ENCODE measurements around the gene BMPR1A. TPM values are rescaled to one million over a fixed set of nuclear protein-coding genes. Genes with fewer than 3 reads are reported as not detected.

BMPR1A gene
- polyA plus RNA-seq, 2 of the 4 experiments (the other 2 are of a cell fraction), result 25.5 to 39.0 TPM

DNA sequence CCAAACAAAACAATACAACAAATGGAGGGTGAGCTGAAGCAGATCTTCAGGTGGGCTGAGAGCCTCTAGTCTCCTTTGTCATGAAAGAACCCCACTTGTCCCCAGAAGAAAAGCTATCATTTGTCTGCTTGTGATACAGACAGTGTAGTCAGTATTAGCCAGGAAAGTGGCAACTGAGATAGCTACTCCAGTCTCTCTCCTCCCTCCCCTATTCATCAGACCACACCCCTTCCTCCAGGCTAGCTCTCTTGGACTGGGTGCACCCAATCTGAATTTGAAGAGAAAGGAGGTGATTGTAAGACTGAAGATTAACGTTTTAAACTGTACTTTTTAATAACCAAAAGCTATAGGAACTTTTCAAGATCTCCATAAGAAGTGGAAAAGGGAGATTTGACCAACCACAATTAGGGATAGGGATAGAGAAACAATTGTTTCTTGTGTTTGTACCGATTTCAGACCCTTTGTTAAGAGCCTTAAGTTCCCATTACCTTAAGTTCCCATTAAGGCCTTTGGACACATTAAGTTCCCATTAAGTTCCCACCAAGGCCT lies 14.1 kb downstream of the BMPR1A start:
- WGBS (ENCODE audit: missing lambda C conversion rate), result 48% methylated on average over 2 of the region's 2 CpGs
- peak in 1 of 2 experiments; percentile 67; a peak in 4 of 6 replicates for ATAC-seq
- no peak for FAIRE-seq

GRCh38 chr10:86773498-86773897 lies 17.1 kb downstream of the BMPR1A start:
- ChIA-PET CTCF (interaction anchor here (0.6 to 1.8 kb wide), 2 partner anchors 43 to 83 kb away, joined by 3 read pairs; no protein-coding TSS in a partner anchor), POLR2A (interaction anchor here (0.6 kb wide), 2 partner anchors 16 to 17 kb away, joined by 3 to 6 read pairs; partner anchors contain the start of gene BMPR1A)
- ATAC-seq, result no peak

More for the DNA sequence above, 14.1 kb downstream of the BMPR1A start:
- no peaks in the 10 kb centered on the region for H3K9me3 ChIP-seq
- ChIA-PET POLR2A (interaction anchor here (0.5 to 1.8 kb wide), 3 partner anchors 12 to 22 kb away, joined by 3 to 7 read pairs (median 4); partner anchors contain the start of gene BMPR1A), CTCF (interaction anchor here (1.0 to 1.9 kb wide), 5 partner anchors 12 to 169 kb away, joined by 3 to 4 read pairs (median 4); no protein-coding TSS in a partner anchor)
- H3K27ac ChIP-seq, result no peak overlapping the region
- no peak overlapping the region for H3K4me3 ChIP-seq
- peaks cover 20% of the 10 kb centered on the region for H3K4me1 ChIP-seq
- DNase-seq (ENCODE audit: low read depth in 1 of 2, low spot score in 1 of 2), result no peak
- TF ChIP-seq JUNB (IDR thresholded peaks at IDR 0.05) (no peak), CHD4 (IDR thresholded peaks at IDR 0.05; ENCODE audit: borderline replicate concordance) (no peak), EHF (CRISPR knock-in tag; IDR thresholded peaks at IDR 0.05) (no peak), ZC3H11A (IDR thresholded peaks at IDR 0.05) (no peak), ZSCAN20 (CRISPR knock-in tag; IDR thresholded peaks at IDR 0.05) (no peak)
- TF ChIP-seq, protein P1, sequence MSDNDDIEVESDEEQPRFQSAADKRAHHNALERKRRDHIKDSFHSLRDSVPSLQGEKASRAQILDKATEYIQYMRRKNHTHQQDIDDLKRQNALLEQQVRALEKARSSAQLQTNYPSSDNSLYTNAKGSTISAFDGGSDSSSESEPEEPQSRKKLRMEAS (IDR thresholded peaks at IDR 0.05), result no peak
- TF ChIP-seq, protein P2, sequence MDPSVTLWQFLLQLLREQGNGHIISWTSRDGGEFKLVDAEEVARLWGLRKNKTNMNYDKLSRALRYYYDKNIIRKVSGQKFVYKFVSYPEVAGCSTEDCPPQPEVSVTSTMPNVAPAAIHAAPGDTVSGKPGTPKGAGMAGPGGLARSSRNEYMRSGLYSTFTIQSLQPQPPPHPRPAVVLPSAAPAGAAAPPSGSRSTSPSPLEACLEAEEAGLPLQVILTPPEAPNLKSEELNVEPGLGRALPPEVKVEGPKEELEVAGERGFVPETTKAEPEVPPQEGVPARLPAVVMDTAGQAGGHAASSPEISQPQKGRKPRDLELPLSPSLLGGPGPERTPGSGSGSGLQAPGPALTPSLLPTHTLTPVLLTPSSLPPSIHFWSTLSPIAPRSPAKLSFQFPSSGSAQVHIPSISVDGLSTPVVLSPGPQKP (IDR thresholded peaks at IDR 0.05; ENCODE audit: low read depth, low read length), result no peak
- H3K4me2 ChIP-seq, result no peak overlapping the region

More at GRCh38 chr10:86773498-86773897, 17.1 kb downstream of the BMPR1A start:
- H3K27ac ChIP-seq, result no peak overlapping the region
- peaks cover 26% of the 10 kb centered on the region for H3K4me1 ChIP-seq
- no peaks in the 10 kb centered on the region for H3K9me3 ChIP-seq
- TF ChIP-seq HOXB5 (CRISPR knock-in tag; IDR thresholded peaks at IDR 0.05) (no peak), HDAC2 (IDR thresholded peaks at IDR 0.05) (no peak), FOSL2 (IDR thresholded peaks at IDR 0.05) (no peak), FOSL2 (CRISPR knock-in tag; IDR thresholded peaks at IDR 0.05) (no peak), USF2 (IDR thresholded peaks at IDR 0.05) (no peak), FOXS1 (CRISPR knock-in tag; IDR thresholded peaks at IDR 0.05) (no peak), CHD4 (IDR thresholded peaks at IDR 0.05; ENCODE audit: borderline replicate concordance) (no peak), KDM5A (IDR thresholded peaks at IDR 0.05) (no peak), HOXA7 (CRISPR knock-in tag; IDR thresholded peaks at IDR 0.05) (no peak), FOSB (CRISPR knock-in tag; IDR thresholded peaks at IDR 0.05) (no peak), RFX5 (IDR thresholded peaks at IDR 0.05) (no peak), HOXB13 (CRISPR knock-in tag; IDR thresholded peaks at IDR 0.05; ENCODE audit: low read depth) (no peak), SMC3 (IDR thresholded peaks at IDR 0.05) (no peak), TP53 (CRISPR knock-in tag; IDR thresholded peaks at IDR 0.05) (no peak)
- TF ChIP-seq, protein P3, sequence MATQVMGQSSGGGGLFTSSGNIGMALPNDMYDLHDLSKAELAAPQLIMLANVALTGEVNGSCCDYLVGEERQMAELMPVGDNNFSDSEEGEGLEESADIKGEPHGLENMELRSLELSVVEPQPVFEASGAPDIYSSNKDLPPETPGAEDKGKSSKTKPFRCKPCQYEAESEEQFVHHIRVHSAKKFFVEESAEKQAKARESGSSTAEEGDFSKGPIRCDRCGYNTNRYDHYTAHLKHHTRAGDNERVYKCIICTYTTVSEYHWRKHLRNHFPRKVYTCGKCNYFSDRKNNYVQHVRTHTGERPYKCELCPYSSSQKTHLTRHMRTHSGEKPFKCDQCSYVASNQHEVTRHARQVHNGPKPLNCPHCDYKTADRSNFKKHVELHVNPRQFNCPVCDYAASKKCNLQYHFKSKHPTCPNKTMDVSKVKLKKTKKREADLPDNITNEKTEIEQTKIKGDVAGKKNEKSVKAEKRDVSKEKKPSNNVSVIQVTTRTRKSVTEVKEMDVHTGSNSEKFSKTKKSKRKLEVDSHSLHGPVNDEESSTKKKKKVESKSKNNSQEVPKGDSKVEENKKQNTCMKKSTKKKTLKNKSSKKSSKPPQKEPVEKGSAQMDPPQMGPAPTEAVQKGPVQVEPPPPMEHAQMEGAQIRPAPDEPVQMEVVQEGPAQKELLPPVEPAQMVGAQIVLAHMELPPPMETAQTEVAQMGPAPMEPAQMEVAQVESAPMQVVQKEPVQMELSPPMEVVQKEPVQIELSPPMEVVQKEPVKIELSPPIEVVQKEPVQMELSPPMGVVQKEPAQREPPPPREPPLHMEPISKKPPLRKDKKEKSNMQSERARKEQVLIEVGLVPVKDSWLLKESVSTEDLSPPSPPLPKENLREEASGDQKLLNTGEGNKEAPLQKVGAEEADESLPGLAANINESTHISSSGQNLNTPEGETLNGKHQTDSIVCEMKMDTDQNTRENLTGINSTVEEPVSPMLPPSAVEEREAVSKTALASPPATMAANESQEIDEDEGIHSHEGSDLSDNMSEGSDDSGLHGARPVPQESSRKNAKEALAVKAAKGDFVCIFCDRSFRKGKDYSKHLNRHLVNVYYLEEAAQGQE (IDR thresholded peaks at IDR 0.05), result no peak
- TF ChIP-seq, protein P4, sequence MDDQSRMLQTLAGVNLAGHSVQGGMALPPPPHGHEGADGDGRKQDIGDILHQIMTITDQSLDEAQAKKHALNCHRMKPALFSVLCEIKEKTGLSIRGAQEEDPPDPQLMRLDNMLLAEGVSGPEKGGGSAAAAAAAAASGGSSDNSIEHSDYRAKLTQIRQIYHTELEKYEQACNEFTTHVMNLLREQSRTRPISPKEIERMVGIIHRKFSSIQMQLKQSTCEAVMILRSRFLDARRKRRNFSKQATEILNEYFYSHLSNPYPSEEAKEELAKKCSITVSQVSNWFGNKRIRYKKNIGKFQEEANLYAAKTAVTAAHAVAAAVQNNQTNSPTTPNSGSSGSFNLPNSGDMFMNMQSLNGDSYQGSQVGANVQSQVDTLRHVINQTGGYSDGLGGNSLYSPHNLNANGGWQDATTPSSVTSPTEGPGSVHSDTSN (IDR thresholded peaks at IDR 0.05), result no peak
- no peak overlapping the region for H3K4me2 ChIP-seq
- no peak for FAIRE-seq
- 94% methylated on average over 6 of the region's 6 CpGs for WGBS (ENCODE audit: missing lambda C conversion rate)
- no peak overlapping the region for H3K4me3 ChIP-seq
- no peak for DNase-seq (ENCODE audit: low read depth in 1 of 2, low spot score in 1 of 2)
